Retinal pigment epithelial cell (primary cell): ENCODE measurements around the gene AIDA.

Experiments used
- DNase-seq: peaks from one replicate; pipeline ENCODE4 v3.0.0-alpha.2; 2010; ENCODE audit warnings: low read depth
- H3K4me3 ChIP-seq: 2 replicates; pipeline ENCODE4 v1.5.1; 2011; ENCODE audit warnings: mild to moderate bottlenecking, low read length, control low read depth, moderate library complexity
- TF ChIP-seq, protein P1 (sequence below): conservative IDR thresholded peaks from 2 replicates; pipeline ENCODE4 v1.5.1; 2011; ENCODE audit warnings: low read depth, low read length, control low read depth, inconsistent platforms

Gene AIDA

DNA sequence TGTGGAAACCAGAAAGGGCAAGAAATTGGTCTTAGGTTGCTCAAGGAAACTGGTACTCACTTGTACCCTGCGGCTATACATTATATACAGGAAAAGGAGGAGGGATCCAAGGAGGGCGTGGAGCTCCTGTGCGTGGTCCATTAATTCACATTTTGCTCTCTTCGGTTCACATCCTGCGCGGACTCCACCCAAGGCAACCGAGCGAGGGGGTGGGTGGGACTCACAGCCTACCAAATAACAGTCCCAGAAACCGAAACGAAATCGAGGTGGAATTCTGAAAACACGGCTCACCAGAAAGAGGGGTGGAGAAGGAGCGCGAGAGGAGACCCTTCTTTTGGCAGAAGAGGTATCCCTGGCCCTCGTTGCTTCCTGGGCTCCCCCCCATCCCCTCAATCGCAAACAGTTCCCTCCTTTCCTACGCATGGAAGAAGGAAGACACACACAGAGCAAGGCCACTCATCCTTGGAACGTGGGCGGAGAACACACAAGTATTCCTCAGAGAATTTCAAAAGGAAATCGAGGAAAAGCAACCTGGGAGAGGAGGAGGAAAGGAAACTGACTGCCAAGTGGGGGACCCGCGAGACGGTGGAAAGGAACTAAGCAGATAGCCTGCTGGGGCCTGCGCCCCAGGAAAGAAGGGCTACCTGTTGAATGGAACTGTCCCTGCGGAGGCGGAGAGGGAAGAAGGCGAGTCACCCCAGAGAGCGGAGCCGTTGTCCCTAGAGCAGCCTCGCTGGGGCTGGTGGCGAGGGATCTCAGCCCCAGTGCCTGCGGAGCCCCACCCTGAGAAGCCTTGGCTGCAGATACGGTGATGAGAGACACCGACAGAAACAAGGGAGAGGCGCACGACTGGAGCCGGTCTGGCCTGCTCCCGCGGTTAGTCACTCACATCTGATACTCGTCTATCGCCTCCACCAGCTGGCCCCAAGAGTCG lies 705 bp downstream of the AIDA start:
- TF ChIP-seq, protein P1, sequence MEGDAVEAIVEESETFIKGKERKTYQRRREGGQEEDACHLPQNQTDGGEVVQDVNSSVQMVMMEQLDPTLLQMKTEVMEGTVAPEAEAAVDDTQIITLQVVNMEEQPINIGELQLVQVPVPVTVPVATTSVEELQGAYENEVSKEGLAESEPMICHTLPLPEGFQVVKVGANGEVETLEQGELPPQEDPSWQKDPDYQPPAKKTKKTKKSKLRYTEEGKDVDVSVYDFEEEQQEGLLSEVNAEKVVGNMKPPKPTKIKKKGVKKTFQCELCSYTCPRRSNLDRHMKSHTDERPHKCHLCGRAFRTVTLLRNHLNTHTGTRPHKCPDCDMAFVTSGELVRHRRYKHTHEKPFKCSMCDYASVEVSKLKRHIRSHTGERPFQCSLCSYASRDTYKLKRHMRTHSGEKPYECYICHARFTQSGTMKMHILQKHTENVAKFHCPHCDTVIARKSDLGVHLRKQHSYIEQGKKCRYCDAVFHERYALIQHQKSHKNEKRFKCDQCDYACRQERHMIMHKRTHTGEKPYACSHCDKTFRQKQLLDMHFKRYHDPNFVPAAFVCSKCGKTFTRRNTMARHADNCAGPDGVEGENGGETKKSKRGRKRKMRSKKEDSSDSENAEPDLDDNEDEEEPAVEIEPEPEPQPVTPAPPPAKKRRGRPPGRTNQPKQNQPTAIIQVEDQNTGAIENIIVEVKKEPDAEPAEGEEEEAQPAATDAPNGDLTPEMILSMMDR, result no peak
- H3K4me3 ChIP-seq, result peak overlapping the region; percentile 100
- no peak for DNase-seq

DNA sequence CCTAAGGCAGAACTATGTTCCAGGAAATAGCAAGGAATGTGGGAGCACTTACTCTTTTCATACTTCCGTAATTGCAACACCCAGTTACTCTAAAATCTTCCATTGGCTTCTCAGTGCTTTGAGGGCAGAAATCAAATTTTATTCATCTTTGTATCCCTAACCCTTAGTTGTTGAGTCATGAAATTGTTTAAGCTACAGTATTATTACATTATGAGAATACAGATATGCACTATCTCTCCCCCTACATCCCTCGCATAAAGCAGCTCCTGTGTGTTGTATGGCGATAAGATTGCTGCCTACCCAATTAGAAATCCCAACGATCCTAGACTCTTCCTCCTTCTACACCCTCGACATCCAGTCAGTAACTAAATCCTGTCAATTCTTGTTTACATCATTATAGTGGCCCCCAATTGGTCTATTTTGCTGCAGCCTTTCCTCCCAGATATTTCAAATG lies 2.6 kb downstream of the AIDA start:
- TF ChIP-seq, protein P1, result no peak
- DNase-seq, result no peak
- H3K4me3 ChIP-seq, result no peak overlapping the region

DNA sequence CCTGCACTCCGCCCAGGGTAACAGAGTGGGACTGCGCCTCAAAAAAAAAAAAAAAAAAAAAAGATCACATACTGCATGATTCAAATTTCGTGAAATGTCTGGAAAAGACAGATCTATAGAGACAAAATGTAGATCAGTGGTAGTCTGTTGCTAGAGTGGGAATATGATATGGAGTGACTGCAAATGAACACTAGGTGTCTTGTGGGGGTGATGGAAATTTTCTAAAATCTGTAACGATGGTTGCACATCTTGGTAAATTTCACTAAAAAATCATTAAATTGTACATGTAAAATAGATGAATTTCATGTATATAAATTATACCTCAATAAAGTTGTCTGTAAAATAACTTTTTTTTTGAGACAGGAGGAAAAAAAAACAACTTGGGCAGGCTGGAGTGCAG lies 5.5 kb downstream of the AIDA start:
- TF ChIP-seq, protein P1, result no peak
- no peak for DNase-seq
- H3K4me3 ChIP-seq, result no peak overlapping the region

DNA sequence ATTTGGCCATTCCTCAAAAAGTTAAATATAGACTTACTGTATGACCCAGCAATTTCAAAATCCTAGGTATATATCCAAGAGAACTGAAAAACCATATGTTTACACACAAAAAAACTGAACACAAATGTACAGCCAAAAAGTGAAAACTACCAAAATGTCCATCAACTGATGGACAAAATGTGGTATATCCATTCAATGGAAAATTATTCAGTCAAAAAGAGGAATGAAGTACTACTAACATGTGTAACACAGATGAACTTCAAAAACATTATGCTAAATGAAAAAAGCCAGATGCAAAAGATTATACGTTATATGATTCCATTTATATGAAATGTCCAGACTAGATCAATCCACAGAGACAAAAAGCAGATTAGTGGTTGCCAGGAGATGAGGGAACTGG lies 8.0 kb downstream of the AIDA start:
- no peak for DNase-seq
- TF ChIP-seq, protein P1, result no peak
- H3K4me3 ChIP-seq, result no peak overlapping the region

DNA sequence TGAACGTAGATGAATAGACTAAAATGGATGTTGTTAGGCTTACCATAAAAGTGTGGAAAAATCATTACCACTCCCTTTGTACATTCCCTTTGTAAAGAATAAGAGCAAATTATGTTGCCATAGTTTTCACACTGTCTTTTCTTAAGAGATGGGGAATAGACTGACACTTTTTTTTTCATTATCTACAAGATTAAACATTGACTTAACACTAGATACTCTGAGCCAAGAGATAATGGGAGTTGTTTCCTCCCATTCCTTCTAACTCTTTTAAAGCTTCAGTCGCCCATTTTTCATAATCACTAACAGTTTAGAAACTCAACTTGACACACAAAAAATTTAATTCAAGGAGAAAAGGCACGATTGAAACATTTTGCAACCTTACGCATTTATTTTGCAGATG lies 10.1 kb downstream of the AIDA start:
- no peak for DNase-seq
- TF ChIP-seq, protein P1, result no peak
- H3K4me3 ChIP-seq, result no peak overlapping the region

DNA sequence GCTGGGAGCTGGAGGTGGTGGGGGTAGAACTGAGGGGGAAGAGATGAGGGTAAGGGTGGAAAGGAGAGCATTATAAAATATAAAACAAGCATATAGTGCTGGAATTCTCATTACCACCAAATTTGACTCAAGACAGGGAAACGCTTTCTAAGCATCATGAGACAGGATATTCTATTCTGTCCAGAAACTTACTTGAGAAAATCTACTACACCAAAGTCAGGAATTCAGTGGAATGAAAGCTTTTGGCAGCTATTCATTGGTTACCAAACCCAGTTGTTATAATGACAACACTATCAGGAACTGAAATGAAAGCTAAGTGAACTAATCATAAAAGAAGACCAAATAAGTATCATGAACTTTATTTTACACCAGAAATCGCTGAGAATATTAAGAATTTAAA lies 14.5 kb downstream of the AIDA start:
- no peak overlapping the region for H3K4me3 ChIP-seq
- TF ChIP-seq, protein P1, result no peak
- peak; percentile 18 for DNase-seq

DNA sequence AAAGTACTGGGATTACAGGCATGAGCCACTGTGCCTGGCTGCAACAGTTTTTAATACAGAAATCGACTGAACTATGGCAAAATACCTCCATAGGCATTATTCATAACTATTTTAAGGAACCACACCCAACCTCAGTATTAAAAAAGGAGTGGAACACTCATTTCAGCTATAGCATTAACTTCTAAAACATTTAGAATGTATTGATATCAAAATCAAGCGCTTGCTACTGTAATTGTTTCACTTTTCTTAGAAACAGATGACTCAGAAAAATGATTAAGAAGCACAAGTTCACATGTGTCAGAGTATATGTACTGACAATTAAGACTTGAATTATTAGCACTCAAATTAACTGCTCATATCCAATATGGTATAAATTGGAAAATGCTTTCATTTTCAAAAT lies 15.1 kb downstream of the AIDA start:
- no peak for DNase-seq
- TF ChIP-seq, protein P1, result no peak
- no peak overlapping the region for H3K4me3 ChIP-seq
